HG03558 (cell line): Measurements from ENCODE around the gene GRIN2B.

Experiments used
- ATAC-seq: cut with Tn5 transposase; IDR thresholded peaks from one replicate; pipeline ENCODE4 v1.9.1; 2021; ENCODE audit warnings: moderate number of reproducible peaks; ENCODE audit not compliant: unreplicated experiment; ENCODE audit errors: extremely low read depth

Gene GRIN2B

DNA sequence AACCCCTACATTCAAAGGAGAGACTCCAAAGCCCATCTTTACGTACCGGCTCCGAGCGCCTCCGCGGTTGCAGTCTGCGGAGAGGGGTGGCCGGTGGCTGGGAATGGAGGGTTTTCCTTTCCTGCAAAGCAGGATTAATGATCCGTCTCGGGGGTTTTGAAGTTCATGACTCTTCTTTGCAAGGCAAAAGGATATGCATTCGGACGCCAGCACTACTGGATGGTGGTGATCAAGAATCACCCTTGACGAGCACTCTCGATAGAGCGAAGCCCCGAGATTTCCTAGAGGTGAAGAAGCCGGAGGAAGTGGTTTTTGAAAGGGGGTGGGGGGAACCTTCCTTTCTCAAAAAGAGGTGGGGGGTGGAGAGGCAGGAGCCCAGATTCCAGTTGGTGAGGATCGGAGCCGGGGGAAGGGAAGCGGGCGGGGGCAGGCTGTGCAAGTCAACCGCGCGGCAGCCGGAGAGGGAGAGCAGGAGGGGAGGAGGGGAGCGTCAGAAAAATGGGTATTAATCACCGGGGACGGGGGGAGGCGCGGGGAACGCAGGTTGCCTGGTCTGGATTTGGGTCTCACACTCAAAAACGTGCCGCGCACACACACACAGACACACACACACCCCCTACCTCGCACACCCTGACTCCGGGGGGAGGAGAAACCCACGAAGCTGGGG lies at the start of gene GRIN2B:
Gene GRIN2B (minus strand): TSS at position 307 of the 667 bp plus-strand sequence. CDS start 115,394 bp downstream, outside the sequence.
- no peak for ATAC-seq

DNA sequence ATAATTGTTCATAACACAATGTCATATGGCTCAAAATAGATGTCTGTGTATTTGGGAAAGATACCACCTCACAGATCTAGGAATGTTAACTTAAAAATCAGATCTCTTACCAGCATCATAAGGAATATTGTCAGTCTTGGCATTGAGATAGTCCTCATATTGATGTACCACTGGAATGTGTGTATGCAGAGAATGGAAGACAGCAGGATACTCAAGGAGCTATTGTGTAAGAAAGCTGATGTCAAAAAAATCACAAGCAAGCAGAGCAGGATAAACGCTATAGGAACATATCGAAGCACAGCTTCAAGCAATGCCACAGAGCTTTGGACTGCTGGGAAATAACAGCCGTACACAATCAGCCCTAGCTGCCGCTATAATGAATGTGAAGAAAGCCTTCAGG lies 45.1 kb upstream of the GRIN2B start:
- no peak for ATAC-seq

DNA sequence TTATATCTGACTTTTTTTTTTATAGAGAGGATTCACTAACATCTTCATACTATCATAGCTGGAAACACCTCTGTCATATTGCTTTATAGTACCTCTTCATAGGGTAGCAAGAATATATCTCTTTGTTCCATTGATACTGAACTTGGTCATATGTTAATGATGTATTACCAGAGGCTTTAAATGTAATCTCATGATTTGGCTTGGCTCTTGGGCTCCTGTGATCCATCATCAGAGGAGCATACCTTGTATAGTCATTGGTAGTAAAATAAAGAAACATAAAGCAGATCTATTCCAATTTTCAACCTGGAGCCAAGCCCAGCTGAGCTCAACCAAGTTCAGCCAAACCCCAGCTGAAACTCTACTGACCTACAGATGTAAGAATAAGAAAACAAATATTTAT lies 43.2 kb upstream of the GRIN2B start:
- no peak for ATAC-seq

DNA sequence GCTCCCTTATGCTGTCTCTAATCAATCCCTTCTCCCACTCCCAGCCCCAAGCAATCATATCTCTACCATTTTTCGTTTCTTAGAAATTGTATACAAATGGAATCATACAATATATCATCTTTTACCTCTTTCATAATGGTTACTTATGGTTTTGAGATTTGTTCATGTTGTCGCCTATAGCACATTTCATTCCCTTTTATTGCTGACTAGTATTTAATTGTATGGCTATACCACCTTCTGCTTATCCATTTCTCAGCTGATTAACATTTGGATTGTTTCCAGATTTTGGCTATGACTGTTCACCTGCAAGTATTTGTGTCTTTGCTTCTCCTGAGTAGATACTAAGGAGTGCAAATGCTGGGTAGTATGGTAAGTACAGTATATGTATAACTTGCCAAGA lies 36.7 kb upstream of the GRIN2B start:
- ATAC-seq, result no peak

DNA sequence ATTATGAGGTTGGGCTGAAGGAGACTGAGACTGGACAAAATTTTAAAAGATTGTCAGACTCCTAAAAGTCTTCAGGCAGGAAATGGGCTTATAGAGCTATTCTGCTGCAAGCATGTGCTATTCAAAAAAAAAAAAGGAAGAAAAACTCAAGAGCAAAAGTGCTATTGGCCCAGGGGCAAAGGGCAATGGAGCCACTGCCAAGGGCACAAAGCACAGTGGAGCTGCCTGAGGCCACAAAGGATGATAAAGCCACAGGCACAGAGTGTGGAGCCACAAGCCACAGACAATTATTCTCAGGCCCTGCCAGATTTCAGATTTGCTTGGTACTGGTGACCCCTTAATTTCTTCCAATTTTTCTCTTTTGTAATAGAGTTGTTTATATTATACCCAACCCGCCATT lies 29.6 kb upstream of the GRIN2B start:
- ATAC-seq, result no peak

DNA sequence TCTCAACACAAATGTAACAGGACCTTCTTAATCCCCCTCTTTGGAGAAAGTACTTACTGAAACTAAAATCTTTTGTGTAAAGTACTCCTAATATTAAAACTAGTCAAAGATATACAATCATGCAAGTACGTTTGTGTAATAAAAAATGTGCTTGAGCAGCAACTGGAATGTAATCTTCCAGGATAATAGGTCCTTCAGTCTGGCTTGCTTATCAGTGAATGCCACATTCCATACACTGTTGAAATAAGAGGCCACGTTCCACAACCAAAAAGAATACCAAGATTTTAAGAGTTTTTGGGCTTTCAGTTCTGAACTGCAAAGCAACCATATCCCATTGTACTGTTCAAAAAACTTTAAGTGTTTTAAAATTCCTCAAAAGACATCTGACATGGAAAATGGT lies 26.2 kb upstream of the GRIN2B start:
- ATAC-seq, result no peak

DNA sequence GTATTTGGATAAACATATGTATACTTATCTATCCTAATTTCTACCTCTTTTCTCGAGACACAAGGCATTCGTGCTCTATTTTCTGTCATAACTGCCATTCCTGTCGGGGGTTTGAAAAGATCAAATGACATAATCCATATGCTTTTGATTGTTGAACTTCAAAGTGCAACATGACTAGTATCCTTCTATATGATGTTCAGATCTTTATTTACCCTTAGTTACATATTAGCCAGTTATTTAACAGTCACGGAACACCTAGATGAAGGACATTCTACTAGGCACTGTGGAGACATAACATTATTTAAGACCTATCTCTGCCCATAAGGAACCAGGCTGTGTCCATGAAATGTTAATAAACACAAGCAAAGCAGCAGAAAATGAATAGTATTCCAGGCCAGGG lies 11.2 kb upstream of the GRIN2B start:
- no peak for ATAC-seq

DNA sequence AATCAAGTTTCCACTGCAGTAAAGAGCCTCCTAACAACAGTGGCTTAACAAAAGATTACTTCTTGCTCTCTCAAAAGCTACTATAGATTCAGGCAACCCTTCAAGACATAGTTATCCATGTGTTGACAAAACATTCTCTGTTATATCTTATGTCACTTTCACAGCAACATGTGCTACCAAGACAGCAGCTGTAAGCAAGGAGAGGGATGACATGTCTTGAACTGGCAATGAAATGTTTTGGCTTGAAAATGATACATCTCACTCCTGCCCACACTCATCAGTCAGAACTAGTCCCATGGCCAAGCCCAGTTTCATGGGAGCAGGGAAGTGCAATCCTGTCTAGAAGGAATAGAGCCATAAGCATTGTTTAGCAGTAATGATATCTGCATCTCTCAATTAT lies 10.7 kb upstream of the GRIN2B start:
- no peak for ATAC-seq

DNA sequence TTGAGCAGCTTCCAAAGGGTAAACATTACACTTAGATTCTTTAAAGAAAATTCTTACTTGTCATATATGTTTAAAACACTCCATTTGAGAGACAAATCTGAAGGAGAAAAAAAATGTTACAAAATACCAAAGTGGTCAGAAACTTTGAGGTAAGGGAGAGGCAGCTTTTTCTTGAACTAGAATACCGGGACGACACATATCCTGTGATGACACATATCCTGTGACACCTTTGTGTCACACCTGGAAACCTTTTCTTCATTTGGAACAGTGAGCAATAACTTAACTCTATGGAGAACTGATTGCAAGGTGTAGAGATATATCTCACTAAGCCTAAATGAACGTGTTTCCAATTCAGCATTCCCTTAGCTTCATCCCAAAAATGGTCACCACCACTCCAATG lies 4.6 kb upstream of the GRIN2B start:
- ATAC-seq, result no peak

DNA sequence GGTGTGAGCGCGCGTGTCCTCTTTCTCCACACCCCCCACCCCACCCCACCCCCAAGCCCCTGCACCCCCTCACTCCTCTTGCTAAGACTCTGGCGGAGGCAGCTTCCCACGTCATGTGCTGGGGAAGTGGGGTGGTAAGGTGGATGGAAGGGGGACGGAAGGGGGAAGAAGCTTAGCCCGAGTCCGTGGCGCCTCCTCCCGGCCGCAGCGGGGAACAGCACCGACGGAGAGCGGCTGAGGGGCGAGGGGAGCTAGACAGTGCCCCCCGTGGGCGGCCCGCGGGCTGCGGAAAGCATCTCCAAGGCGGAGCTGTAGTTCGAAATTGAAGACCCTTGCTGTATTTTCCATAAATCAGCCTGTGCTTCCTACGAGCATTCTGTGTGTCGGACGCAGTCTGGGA lies 588 bp upstream of the GRIN2B start:
- ATAC-seq, result no peak

DNA sequence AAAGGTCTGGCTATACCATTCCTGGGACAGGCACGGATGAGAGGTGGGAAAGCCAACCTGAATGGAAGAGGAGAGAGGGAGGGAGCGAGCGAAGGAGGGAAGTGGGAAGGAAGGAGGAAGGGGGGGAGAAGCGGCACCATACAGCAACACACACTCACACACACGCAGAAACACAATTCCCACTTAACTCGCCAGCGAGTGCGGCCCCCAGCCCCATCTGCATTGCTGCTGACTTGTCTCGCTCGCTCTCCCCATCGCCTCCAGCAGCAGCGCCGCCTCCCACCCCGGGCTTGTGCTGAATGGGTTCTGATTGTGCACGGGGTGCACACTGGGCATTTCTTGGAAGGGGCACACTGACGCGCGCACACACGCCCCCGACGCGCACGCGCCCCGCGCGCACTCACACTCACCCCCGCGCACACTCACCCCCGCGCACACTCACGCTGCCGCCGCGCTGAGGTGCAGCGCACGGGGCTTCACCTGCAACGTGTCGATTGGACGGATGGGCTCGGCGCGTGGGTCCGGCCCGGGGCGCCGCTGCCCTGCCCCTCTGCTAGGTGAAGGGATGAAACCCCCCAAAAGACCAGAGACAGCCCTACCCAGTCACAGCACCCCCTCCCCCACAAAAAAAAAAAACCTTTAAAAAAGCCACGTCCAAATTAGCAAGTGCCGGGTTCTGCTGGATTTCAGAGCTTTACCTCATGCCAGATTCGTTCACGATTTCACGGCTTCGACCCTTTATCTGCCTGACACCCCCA lies 685 bp downstream of the GRIN2B start:
- no peak for ATAC-seq

DNA sequence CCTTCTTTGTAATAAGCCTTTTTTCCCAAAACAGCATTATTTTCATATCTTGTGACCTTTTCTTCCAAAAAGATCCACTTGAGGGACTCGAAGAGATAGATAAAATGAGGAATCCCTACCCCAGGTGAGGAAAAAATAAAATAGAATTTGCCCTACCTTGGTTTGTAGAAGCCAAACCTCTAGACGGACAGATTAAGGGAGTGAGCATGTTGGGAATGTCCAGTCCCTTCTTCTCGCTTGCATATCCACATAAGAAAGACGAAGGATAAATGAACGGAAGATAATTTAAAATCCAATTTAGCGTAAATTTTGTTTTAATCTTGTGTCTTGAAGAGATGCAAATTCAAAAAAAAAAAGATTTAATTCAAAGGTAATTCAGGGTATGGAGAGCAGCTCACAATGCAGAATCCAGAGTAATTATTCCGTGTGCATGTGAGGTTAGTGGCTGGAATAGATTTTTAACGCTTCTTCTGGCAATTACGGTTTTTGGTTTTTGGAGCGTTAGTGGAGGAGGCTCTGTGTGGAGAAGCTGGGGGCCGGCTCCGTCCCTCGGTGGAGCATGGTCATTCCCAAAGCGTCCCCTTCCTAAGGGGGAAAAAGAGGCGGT lies 1.5 kb downstream of the GRIN2B start:
- ATAC-seq, result no peak

DNA sequence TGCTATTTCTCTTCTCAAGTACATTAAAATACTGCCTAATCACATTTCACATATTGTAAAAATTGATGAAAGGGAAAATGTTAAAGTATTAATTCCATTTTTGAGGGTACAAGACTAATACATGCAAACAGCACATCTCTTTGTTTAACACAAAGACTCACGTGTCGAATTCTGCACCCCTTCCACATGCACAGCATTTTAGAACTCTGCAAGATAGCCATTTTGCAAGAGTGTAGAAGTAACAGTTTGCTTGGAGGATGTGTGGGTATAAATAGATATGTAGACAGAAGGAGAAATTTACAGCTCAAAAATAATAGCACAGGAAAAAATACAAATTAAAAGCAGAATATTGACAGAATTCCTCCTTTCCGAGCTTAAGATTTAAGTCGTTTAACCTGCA lies 2.5 kb downstream of the GRIN2B start:
- no peak for ATAC-seq

DNA sequence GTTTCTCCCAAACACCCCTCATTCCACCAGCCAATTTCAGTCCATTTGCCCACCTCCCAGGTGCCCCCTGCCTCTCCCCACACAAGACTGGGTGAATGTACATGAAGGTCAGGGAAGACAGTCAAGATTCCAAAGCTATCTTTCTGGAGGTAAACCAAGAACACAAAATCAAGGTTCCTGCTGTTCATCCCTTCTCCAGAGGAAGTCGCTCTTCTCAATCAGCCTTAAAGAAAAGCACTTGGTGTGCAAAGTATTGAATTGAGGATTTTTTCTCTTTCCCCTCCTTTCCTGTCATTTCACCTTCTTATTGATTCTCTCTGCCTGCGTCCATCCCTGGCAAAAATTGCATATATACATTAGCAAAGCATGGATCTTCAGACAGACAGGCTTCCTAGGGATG lies 4.5 kb downstream of the GRIN2B start:
- no peak for ATAC-seq

DNA sequence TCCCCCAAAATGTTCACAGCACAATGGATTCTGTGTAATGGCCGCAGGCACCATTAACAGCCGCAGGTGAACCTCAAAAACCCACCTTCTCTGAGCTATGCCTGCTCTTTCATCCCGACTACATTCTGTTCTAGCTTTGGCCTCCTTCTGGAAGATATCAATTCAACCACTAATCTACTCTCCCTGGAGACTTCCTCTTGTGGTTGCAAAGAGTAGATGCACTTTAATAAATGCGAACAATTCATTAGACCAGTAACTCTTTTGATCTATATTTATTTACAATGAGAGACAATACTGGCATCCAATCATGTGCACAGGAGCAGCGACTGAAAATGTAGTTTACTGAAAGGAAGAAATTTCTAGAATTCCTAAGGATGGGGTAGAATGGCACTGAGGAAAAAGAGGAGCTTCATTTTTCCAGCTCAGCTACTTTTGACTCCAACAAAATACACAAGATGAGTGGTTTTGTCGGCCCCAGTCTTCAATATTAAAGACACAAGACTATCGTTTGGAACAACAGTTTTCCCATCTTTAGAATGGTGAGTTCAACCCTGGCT lies 5.3 kb downstream of the GRIN2B start:
- no peak for ATAC-seq

DNA sequence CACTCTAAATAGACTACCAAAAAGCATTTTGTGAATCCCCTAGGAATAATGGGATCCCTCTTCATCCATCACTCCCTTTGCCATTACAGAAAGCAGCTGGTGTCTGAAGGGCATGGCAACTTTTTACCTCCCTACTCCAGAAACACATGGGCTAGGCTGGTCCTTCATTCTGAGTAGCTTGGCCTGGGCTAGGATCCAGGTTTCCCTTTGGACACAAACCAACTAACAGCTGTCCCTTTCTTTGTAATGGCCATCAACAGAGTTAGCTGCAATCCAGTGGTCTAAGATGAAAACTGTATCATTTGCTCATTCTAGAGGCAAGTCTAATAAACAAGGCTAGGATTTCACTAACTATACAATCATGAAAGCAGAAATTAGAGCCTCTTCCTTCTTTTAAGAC lies 7.4 kb downstream of the GRIN2B start:
- ATAC-seq, result no peak

DNA sequence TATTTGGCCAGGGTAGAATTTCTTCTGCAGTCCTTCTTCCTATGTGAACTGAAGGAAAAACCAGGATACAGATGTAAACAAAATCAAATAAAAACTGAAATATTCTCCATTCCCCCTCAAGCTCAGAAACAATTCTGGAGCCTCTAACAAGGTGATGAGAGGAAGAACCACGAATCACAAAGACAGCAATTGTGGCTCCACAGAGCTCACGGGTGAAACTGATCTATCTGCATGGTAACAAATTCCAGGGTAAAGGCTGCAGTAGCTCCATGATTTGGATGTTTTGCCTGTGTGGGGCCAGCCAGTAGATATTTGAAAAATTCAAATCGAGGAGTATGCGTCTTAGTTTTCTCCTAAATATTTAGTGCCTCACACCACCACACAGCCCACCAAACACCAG lies 10.6 kb downstream of the GRIN2B start:
- ATAC-seq, result no peak

DNA sequence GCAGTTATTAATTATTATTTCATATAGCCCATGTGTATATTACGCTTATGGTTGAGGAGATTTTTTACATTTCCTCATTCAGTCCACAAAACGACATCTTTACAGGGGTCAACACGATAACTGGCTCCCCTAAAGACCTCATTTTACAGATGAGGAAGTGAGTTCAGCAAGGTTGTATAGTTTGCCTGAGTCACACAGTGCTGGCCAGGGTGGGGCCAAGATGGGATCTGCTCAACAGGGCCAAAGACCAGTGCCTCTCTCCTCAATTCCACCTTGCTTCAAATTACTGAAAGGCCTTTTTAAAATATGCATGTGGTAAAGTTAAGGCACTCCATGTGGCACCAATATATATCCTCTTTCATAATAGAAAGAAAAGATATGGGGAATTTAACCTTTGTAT lies 13.1 kb downstream of the GRIN2B start:
- no peak for ATAC-seq

DNA sequence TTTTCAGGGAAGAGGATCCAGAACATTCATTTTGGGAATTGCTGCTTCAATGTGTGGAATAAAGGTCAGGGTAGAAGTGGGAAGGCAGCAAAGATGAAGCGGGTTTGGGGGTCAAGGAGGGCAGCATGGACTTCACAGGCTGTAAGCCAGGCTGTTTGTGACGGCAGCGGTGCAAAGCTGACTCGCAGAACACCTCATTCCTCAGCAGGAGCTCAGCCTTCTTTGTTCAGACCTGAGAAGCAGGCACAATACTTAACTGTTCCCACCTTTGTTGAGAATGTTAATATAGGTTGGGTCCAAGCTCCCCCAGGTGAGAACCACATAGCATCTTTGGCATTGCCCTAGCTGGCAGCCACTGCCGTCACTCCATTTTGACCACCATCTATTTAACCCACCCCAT lies 16.7 kb downstream of the GRIN2B start:
- ATAC-seq, result no peak

DNA sequence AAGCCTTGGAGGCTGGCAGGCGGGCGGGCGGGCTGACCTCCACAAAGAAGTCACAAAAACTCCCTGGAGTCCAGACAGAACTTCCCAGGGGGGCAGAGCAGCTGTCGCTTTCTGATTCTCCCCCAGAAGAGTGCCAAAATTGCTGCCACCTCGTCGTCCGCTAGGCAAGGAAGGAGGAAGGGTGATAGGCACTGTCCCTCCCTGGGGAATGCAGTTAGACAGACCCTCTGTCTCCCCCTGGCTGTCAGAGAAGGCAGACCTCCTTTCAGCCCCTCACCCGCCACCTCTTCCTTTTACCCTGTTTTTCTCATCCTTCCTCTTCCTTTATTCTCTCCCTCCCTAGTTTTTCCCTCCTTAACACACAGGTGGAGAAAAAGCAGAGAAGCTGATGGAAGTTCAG lies 18.7 kb downstream of the GRIN2B start:
- no peak for ATAC-seq

DNA sequence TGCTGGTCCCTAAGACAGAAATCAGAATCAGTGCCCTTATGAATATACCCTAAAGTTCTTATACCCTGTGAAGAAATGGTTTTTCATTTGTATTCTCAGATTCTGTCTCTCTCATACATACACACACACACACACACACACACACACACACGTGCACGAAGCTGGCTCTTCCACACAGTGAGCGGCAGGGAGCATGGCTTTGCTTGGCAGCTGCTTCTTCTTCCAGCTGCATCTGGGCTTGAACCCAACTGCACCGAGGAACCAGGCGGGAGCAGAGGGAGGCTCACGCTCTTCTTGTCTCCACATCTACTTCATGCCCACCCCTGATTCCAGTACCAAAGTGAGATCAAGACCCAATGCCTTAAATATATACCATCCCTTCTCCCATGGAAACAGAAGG lies 19.4 kb downstream of the GRIN2B start:
- no peak for ATAC-seq
